GM23338 (cell line): ENCODE data around the gene CAPNS2.

Experiments used
- CREB1 ChIP-seq: fragments of 250-450 bp; sonication (Bioruptor Pico); IDR thresholded peaks from 2 replicates; pipeline ENCODE4 v1.5.0; 2020; ENCODE audit warnings: low read depth, mild to moderate bottlenecking, moderate library complexity
- EZH2 ChIP-seq: fragments of 200-600 bp; sonication (generic); IDR thresholded peaks from one replicate; pipeline ENCODE4 v1.8.0; 2017; ENCODE audit warnings: antibody characterized with exemption, mild to moderate bottlenecking, low read depth; ENCODE audit not compliant: unreplicated experiment
- EZH2phosphoT487 ChIP-seq: fragments of 200-600 bp; sonication (generic); IDR thresholded peaks from one replicate; pipeline ENCODE4 v1.8.1; 2018; ENCODE audit warnings: antibody characterized with exemption; ENCODE audit not compliant: unreplicated experiment
- JUNB ChIP-seq: IDR thresholded peaks from one replicate; pipeline ENCODE4 v1.6.1; 2016; ENCODE audit warnings: antibody characterized with exemption; ENCODE audit not compliant: unreplicated experiment
- NANOG ChIP-seq: IDR thresholded peaks from 2 replicates; pipeline ENCODE4 v1.6.1; 2016; ENCODE audit warnings: antibody characterized with exemption, borderline replicate concordance
- POLR2AphosphoS5 ChIP-seq: IDR thresholded peaks from 2 replicates; pipeline ENCODE4 v1.6.1; 2016; ENCODE audit warnings: antibody characterized with exemption, low read depth
- STAT1 ChIP-seq: IDR thresholded peaks from one replicate; pipeline ENCODE4 v1.6.1; 2016; ENCODE audit warnings: antibody characterized with exemption; ENCODE audit not compliant: unreplicated experiment
- ZNF114 ChIP-seq: fragments of 250-450 bp; sonication (Bioruptor Pico); IDR thresholded peaks from 2 replicates; pipeline ENCODE4 v1.5.0; 2020; ENCODE audit warnings: mild to moderate bottlenecking, moderate library complexity
- ZNF331 ChIP-seq: fragments of 250-450 bp; sonication (Bioruptor Pico); IDR thresholded peaks from 2 replicates; pipeline ENCODE4 v1.5.0; 2020; ENCODE audit warnings: low read depth, mild to moderate bottlenecking, moderate library complexity
- TF ChIP-seq, protein P1 (sequence below), 2 experiments: fragments of 200-600 bp in 1 of 2; sonication (generic) in 1 of 2; conservative IDR thresholded peaks; 2 replicates each; pipeline versions ENCODE4 v1.5.1 to v1.6.1; 2016 to 2017; ENCODE audit warnings: antibody characterized with exemption in 2 of 2, low read depth in 2 of 2, mild to moderate bottlenecking in 2 of 2, moderate library complexity in 1 of 2
- TF ChIP-seq, protein P2 (sequence below): IDR thresholded peaks from one replicate; pipeline ENCODE4 v1.6.1; 2018; ENCODE audit warnings: antibody characterized with exemption; ENCODE audit not compliant: unreplicated experiment
- TF ChIP-seq, protein P3 (sequence below): IDR thresholded peaks from 2 replicates; pipeline ENCODE4 v1.6.1; 2016; ENCODE audit warnings: antibody characterized with exemption
- TF ChIP-seq, protein P4 (sequence below): fragments of 250-450 bp; sonication (Bioruptor Pico); IDR thresholded peaks from 2 replicates; pipeline ENCODE4 v1.5.0; 2020; ENCODE audit warnings: mild to moderate bottlenecking, moderate library complexity

- TF ChIP-seq EZH2phosphoT487 (no peak), POLR2AphosphoS5 (no peak), ZNF114 (CRISPR knock-in tag) (no peak), NANOG (no peak), ZNF331 (CRISPR knock-in tag) (no peak), EZH2 (no peak), CREB1 (CRISPR knock-in tag) (no peak), JUNB (no peak), STAT1 (no peak)
- TF ChIP-seq, protein P1, sequence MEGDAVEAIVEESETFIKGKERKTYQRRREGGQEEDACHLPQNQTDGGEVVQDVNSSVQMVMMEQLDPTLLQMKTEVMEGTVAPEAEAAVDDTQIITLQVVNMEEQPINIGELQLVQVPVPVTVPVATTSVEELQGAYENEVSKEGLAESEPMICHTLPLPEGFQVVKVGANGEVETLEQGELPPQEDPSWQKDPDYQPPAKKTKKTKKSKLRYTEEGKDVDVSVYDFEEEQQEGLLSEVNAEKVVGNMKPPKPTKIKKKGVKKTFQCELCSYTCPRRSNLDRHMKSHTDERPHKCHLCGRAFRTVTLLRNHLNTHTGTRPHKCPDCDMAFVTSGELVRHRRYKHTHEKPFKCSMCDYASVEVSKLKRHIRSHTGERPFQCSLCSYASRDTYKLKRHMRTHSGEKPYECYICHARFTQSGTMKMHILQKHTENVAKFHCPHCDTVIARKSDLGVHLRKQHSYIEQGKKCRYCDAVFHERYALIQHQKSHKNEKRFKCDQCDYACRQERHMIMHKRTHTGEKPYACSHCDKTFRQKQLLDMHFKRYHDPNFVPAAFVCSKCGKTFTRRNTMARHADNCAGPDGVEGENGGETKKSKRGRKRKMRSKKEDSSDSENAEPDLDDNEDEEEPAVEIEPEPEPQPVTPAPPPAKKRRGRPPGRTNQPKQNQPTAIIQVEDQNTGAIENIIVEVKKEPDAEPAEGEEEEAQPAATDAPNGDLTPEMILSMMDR (conservative IDR thresholded peaks at IDR 0.05; ENCODE audit: low read depth in 2 of 2) = no peak
- TF ChIP-seq, protein P2, sequence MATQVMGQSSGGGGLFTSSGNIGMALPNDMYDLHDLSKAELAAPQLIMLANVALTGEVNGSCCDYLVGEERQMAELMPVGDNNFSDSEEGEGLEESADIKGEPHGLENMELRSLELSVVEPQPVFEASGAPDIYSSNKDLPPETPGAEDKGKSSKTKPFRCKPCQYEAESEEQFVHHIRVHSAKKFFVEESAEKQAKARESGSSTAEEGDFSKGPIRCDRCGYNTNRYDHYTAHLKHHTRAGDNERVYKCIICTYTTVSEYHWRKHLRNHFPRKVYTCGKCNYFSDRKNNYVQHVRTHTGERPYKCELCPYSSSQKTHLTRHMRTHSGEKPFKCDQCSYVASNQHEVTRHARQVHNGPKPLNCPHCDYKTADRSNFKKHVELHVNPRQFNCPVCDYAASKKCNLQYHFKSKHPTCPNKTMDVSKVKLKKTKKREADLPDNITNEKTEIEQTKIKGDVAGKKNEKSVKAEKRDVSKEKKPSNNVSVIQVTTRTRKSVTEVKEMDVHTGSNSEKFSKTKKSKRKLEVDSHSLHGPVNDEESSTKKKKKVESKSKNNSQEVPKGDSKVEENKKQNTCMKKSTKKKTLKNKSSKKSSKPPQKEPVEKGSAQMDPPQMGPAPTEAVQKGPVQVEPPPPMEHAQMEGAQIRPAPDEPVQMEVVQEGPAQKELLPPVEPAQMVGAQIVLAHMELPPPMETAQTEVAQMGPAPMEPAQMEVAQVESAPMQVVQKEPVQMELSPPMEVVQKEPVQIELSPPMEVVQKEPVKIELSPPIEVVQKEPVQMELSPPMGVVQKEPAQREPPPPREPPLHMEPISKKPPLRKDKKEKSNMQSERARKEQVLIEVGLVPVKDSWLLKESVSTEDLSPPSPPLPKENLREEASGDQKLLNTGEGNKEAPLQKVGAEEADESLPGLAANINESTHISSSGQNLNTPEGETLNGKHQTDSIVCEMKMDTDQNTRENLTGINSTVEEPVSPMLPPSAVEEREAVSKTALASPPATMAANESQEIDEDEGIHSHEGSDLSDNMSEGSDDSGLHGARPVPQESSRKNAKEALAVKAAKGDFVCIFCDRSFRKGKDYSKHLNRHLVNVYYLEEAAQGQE = no peak
- TF ChIP-seq, protein P3, sequence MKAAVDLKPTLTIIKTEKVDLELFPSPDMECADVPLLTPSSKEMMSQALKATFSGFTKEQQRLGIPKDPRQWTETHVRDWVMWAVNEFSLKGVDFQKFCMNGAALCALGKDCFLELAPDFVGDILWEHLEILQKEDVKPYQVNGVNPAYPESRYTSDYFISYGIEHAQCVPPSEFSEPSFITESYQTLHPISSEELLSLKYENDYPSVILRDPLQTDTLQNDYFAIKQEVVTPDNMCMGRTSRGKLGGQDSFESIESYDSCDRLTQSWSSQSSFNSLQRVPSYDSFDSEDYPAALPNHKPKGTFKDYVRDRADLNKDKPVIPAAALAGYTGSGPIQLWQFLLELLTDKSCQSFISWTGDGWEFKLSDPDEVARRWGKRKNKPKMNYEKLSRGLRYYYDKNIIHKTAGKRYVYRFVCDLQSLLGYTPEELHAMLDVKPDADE = no peak
- TF ChIP-seq, protein P4, sequence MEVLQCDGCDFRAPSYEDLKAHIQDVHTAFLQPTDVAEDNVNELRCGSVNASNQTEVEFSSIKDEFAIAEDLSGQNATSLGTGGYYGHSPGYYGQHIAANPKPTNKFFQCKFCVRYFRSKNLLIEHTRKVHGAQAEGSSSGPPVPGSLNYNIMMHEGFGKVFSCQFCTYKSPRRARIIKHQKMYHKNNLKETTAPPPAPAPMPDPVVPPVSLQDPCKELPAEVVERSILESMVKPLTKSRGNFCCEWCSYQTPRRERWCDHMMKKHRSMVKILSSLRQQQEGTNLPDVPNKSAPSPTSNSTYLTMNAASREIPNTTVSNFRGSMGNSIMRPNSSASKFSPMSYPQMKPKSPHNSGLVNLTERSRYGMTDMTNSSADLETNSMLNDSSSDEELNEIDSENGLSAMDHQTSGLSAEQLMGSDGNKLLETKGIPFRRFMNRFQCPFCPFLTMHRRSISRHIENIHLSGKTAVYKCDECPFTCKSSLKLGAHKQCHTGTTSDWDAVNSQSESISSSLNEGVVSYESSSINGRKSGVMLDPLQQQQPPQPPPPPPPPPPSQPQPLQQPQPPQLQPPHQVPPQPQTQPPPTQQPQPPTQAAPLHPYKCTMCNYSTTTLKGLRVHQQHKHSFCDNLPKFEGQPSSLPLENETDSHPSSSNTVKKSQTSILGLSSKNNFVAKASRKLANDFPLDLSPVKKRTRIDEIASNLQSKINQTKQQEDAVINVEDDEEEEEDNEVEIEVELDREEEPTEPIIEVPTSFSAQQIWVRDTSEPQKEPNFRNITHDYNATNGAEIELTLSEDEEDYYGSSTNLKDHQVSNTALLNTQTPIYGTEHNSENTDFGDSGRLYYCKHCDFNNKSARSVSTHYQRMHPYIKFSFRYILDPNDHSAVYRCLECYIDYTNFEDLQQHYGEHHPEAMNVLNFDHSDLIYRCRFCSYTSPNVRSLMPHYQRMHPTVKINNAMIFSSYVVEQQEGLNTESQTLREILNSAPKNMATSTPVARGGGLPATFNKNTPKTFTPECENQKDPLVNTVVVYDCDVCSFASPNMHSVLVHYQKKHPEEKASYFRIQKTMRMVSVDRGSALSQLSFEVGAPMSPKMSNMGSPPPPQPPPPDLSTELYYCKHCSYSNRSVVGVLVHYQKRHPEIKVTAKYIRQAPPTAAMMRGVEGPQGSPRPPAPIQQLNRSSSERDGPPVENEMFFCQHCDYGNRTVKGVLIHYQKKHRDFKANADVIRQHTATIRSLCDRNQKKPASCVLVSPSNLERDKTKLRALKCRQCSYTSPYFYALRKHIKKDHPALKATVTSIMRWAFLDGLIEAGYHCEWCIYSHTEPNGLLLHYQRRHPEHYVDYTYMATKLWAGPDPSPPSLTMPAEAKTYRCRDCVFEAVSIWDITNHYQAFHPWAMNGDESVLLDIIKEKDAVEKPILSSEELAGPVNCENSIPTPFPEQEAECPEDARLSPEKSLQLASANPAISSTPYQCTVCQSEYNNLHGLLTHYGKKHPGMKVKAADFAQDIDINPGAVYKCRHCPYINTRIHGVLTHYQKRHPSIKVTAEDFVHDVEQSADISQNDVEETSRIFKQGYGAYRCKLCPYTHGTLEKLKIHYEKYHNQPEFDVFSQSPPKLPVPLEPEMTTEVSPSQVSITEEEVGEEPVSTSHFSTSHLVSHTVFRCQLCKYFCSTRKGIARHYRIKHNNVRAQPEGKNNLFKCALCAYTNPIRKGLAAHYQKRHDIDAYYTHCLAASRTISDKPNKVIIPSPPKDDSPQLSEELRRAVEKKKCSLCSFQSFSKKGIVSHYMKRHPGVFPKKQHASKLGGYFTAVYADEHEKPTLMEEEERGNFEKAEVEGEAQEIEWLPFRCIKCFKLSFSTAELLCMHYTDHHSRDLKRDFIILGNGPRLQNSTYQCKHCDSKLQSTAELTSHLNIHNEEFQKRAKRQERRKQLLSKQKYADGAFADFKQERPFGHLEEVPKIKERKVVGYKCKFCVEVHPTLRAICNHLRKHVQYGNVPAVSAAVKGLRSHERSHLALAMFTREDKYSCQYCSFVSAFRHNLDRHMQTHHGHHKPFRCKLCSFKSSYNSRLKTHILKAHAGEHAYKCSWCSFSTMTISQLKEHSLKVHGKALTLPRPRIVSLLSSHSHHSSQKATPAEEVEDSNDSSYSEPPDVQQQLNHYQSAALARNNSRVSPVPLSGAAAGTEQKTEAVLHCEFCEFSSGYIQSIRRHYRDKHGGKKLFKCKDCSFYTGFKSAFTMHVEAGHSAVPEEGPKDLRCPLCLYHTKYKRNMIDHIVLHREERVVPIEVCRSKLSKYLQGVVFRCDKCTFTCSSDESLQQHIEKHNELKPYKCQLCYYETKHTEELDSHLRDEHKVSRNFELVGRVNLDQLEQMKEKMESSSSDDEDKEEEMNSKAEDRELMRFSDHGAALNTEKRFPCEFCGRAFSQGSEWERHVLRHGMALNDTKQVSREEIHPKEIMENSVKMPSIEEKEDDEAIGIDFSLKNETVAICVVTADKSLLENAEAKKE (CRISPR knock-in tag) = no peak
These were observed 9.0 kb downstream of the CAPNS2 start for GRCh38 chr16:55575496-55575895.
